Measurements from ENCODE around the gene INTS7.

Gene INTS7

GRCh38 chr1:212035123-212035834 lies at the start of gene INTS7, which contains the start of gene DTL:
TSS of gene INTS7 (minus strand) at chr1:212035557. CDS start at chr1:212035437, 120 bp downstream.
TSS of gene DTL (plus strand) at chr1:212035748. CDS start at chr1:212035891, 143 bp downstream.
- DNase-seq (ENCODE audit: low spot score), result peak; percentile 100

GRCh38 chr1:212082765-212083406 lies 47.5 kb upstream of the INTS7 start:
- no peak for DNase-seq (ENCODE audit: low spot score)

- no peak for DNase-seq (ENCODE audit: low spot score)
These were observed 43.5 kb upstream of the INTS7 start for GRCh38 chr1:212078826-212079225.

GRCh38 chr1:212077028-212077427 lies 41.7 kb upstream of the INTS7 start:
- DNase-seq (ENCODE audit: low spot score), result no peak

GRCh38 chr1:212074856-212075255 lies 39.5 kb upstream of the INTS7 start:
- DNase-seq (ENCODE audit: low spot score), result no peak

- DNase-seq (ENCODE audit: low spot score), result no peak
These were observed 39.0 kb upstream of the INTS7 start for GRCh38 chr1:212074313-212074712.

- no peak for DNase-seq (ENCODE audit: low spot score)
These were observed 38.1 kb upstream of the INTS7 start for GRCh38 chr1:212073490-212073889.

GRCh38 chr1:212072047-212072446 lies 36.7 kb upstream of the INTS7 start:
- DNase-seq (ENCODE audit: low spot score), result no peak

GRCh38 chr1:212070720-212071302 lies 35.5 kb upstream of the INTS7 start:
- DNase-seq (ENCODE audit: low spot score), result peak; percentile 81

- DNase-seq (ENCODE audit: low spot score), result no peak
These were observed 32.4 kb upstream of the INTS7 start for GRCh38 chr1:212067787-212068186.

- peak; percentile 74 for DNase-seq (ENCODE audit: low spot score)
These were observed 27.6 kb upstream of the INTS7 start for GRCh38 chr1:212062832-212063438.

- DNase-seq (ENCODE audit: low spot score), result no peak
These were observed 25.5 kb upstream of the INTS7 start for GRCh38 chr1:212060632-212061472.

- DNase-seq (ENCODE audit: low spot score), result no peak
These were observed 20.0 kb upstream of the INTS7 start for GRCh38 chr1:212055333-212055732.

GRCh38 chr1:212053993-212054392 lies 18.6 kb upstream of the INTS7 start:
- no peak for DNase-seq (ENCODE audit: low spot score)

GRCh38 chr1:212045981-212046380 lies 10.6 kb upstream of the INTS7 start:
- no peak for DNase-seq (ENCODE audit: low spot score)

- DNase-seq (ENCODE audit: low spot score), result no peak
These were observed 9.5 kb upstream of the INTS7 start for GRCh38 chr1:212044851-212045250.

GRCh38 chr1:212042436-212042835 lies 7.1 kb upstream of the INTS7 start:
- no peak for DNase-seq (ENCODE audit: low spot score)

GRCh38 chr1:212040629-212041412 lies 5.5 kb upstream of the INTS7 start:
- no peak for DNase-seq (ENCODE audit: low spot score)

GRCh38 chr1:212039622-212040021 lies 4.3 kb upstream of the INTS7 start:
- DNase-seq (ENCODE audit: low spot score), result no peak

- DNase-seq (ENCODE audit: low spot score), result no peak
These were observed 2.5 kb upstream of the INTS7 start for GRCh38 chr1:212037900-212038299.
